ES-I3 (cell line): ENCODE results near the gene CDC45.
A peak's percentile ranks its signal among the peaks of the same experiment; 100 is the strongest.

Source experiments
- H3K36me3 ChIP-seq: 2 replicates; pipeline ENCODE4 v1.6.1; 2013; ENCODE audit warnings: mild to moderate bottlenecking, low read length, control low read depth, moderate library complexity; ENCODE audit not compliant: insufficient read depth
- H3K4me1 ChIP-seq: 2 replicates; pipeline ENCODE4 v1.6.1; 2013; ENCODE audit warnings: mild to moderate bottlenecking, control low read depth, low read length; ENCODE audit not compliant: insufficient read depth
- H3K9ac ChIP-seq: 2 replicates; pipeline ENCODE4 v1.6.1; 2013; ENCODE audit warnings: low read depth, mild to moderate bottlenecking, low read length, moderate library complexity
- H3K9me3 ChIP-seq: 2 replicates; pipeline ENCODE4 v1.6.1; 2013; ENCODE audit warnings: mild to moderate bottlenecking, low read length, moderate library complexity; ENCODE audit not compliant: control insufficient read depth, insufficient read depth

Gene CDC45

DNA sequence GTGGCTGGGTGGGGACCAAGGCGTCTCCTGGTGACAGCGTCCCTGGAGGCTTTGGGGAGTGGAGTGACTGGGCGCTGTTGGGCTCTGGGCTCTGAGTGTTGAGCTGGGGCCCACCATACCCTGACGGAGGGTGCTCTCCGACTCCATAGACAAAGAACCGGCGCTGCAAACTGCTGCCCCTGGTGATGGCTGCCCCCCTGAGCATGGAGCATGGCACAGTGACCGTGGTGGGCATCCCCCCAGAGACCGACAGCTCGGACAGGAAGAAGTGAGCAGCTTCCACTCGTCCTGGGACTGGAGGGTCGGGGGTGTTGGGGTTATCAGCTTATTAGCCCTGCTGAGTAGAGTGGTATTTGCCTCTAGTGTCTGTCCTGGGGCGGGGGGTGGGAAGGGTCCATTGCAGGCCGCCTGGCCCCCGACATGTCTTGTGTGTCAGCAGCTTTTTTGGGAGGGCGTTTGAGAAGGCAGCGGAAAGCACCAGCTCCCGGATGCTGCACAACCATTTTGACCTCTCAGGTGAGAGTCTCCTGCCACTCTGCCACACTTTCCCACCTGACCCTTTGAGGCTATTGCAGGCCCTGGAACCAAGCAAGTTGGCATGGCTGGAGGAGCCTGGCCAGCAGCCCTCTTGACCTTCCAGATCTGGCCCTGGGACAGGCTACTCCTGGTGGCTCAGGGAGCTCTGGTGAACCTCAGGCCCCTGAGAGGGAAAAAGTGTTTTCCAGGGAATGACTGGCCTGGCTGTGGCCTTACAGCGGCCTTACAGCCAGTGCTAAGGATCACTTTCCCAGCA is 36.9 kb downstream of the CDC45 start:
- no peaks in the 10 kb centered on the region for H3K4me1 ChIP-seq
- peaks cover 3% of the 10 kb centered on the region; the same call in 1 of the 2 replicates for H3K36me3 ChIP-seq
- H3K9me3 ChIP-seq, result no peaks in the 10 kb centered on the region
- no peak overlapping the region for H3K9ac ChIP-seq

DNA sequence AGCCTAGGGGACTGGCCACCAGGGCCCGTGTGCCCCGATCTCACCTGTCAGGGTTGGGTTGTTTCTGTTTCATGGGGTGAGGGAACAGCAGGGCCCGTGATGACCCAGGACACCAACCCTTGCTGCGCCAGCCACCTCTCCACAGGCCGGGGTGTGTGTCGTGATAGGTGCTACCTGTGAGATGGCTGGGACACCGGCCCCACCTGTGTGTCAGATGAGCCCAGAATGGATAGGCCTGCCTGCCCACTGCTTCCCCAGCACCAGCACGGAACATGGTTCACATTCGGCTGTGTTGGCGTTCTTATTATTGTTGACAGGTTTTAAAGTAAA is 37.4 kb downstream of the CDC45 start:
- H3K9ac ChIP-seq, result no peak overlapping the region
- no peaks in the 10 kb centered on the region for H3K4me1 ChIP-seq
- H3K9me3 ChIP-seq, result no peaks in the 10 kb centered on the region
- H3K36me3 ChIP-seq, result peaks cover 3% of the 10 kb centered on the region; the same call in 1 of the 2 replicates

DNA sequence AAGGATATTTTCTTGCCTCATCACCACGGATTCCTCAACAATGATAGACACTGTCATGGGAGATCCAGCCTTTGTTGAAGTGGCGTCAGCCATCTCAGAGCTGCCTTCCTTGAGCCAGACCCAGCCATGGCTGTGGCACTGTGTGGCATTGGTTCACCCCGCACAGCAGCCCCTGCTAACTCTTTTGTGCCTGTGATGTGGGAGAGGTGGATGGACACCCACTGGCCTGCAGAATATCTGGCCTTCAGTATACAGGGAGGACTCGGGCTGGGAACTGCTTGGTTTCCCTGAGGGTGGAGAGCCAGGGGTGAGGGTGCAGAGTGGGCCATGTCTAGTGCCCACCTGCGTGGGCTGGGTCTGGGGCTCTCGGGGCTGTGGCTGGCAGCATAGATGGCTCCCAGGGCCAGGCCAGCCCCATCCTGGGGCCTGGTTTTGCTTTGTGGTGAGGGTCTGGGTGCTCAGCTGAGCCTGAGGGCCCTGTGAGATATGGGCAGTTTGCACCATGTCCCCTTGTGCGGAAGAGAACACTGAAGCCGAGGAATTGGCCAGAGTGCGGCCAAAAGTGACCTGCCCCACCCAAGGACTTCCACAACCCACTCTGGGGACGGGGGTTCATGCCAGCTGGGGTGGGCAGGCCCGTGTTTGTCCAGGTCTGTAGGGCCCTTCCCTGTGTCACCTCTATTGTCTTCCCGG is 38.3 kb downstream of the CDC45 start:
- no peak overlapping the region for H3K9ac ChIP-seq
- H3K4me1 ChIP-seq, result no peaks in the 10 kb centered on the region
- H3K36me3 ChIP-seq, result peaks cover 3% of the 10 kb centered on the region; the same call in 1 of the 2 replicates
- no peaks in the 10 kb centered on the region for H3K9me3 ChIP-seq

DNA sequence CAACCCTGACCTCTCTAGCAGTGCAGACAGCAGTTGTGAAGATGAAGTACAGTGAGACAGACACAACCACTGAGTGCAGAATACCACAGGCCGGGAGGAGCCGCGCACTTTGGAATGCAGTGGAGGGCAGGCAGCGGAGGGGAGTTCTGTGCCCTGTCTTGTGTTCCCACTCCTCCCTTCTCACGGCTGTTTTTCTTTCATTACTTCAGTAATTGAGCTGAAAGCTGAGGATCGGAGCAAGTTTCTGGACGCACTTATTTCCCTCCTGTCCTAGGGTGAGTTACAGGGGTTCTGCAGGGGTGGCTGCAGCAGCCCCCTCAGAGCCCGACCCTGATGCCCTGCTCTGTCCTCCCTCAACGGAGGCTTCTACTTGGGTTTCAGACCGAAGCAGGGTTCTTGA is 38.9 kb downstream of the CDC45 start:
- no peaks in the 10 kb centered on the region for H3K4me1 ChIP-seq
- H3K9ac ChIP-seq, result no peak overlapping the region
- H3K9me3 ChIP-seq, result no peaks in the 10 kb centered on the region
- H3K36me3 ChIP-seq, result peaks cover 3% of the 10 kb centered on the region; the same call in 1 of the 2 replicates

DNA sequence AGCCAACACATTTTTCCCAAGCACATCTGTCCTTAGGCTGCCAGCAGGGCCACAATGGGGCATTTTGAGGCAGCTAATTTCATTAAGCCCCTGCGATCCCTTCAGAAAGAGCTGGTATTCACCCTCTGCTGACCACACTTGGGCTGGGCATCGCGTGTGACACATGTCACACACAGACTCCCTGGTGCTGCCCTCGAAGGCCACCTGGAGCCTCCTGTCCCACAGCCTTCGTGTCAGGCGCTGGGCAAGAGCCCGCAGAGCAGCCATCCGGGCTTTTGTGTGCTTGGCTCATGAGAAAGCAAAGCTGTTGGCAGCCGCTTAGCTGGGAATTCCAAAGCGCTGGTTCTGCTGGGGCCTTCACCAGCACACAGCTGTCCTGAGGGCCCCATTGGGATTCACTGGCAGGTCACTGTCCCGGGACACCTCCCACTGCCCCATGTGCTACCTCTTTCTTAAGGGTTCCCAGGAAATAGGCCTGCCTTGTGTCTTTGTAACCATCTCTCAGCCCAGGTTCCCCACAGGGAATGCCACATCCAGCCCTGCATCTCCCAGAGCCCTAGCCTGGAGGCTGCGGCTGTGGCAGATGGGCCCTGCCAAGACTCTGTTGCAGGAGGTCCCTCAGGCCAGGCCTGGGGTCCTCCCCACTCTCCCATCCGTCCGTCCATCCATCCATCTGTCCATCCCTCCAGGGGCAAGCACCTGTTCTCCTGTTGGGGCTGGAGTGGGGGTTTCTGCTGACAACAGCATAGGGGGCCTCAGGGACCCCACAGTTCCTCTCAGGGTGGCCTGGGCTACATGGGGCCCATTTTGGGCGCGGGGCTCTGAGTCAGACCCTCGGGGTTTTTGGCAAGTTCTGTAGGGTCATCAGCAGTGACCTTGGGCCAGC is 39.6 kb downstream of the CDC45 start:
- H3K36me3 ChIP-seq, result peaks cover 3% of the 10 kb centered on the region; the same call in 1 of the 2 replicates

DNA sequence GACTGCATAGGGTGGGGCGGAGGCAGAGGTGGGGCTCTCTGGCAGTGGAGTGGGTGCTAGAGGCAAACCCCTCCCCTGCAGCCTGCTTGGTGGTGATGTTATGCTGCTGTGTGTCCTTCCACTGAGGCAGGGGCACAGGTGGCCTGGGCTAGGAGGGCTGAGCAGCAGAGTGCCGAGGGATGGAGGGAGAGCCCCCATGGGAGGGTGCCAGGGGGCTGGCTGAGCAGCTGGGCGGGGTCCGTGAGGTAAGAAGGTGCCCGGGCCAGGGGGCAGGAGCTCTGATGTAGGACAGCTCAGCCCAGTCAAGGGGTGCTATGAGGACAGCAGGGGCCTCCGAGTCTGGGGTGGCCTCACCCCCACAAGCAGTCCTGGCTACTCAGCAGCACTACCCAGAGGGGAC is 40.3 kb downstream of the CDC45 start:
- H3K4me1 ChIP-seq, result no peaks in the 10 kb centered on the region
- no peaks in the 10 kb centered on the region for H3K9me3 ChIP-seq
- H3K9ac ChIP-seq, result no peak overlapping the region
- peaks cover 3% of the 10 kb centered on the region; the same call in 1 of the 2 replicates for H3K36me3 ChIP-seq

More for the DNA sequence above, 39.6 kb downstream of the CDC45 start:
- H3K9ac ChIP-seq, result no peak overlapping the region
- H3K9me3 ChIP-seq, result no peaks in the 10 kb centered on the region
- no peaks in the 10 kb centered on the region for H3K4me1 ChIP-seq

DNA sequence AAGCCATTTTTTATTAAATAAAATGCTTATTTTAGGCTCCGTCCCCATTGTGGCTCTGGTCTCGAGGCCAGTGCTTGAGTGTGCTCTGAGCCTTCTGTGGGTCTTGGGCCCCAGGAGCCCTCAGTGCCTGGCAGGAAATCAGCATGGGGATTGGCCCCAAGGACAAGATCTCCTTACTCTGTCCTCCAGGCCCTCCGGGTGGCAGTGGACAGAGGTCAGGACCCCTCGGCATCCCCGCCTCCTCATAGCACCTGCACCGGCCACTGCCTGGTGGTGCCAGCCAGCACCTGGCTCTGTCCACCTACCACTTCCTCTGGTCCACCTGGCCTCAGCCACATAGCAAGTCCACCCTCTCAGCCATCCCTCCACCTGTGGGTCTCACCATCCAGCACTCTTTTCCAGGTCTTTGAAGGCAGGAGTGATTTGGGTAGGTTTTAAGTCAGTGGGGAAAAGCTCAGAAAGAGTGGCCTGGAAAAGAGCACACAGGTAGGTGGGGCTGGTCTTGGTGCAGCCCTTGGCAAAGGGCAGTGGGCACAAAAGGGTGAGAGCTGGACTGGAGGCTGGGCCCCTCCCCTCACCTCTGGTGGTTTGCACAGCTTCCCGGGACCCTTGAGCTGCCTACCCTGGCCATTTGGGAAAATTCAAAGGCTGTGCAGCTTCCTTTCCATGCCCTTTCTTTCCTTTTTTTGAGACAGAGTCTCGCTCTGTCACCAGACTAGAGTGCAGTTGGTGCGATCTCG is 41.0 kb downstream of the CDC45 start:
- Histone ChIP-seq H3K4me1 (no peaks in the 10 kb centered on the region), H3K9ac (no peak overlapping the region), H3K9me3 (no peaks in the 10 kb centered on the region), H3K36me3 (peaks cover 3% of the 10 kb centered on the region; the same call in 1 of the 2 replicates)

DNA sequence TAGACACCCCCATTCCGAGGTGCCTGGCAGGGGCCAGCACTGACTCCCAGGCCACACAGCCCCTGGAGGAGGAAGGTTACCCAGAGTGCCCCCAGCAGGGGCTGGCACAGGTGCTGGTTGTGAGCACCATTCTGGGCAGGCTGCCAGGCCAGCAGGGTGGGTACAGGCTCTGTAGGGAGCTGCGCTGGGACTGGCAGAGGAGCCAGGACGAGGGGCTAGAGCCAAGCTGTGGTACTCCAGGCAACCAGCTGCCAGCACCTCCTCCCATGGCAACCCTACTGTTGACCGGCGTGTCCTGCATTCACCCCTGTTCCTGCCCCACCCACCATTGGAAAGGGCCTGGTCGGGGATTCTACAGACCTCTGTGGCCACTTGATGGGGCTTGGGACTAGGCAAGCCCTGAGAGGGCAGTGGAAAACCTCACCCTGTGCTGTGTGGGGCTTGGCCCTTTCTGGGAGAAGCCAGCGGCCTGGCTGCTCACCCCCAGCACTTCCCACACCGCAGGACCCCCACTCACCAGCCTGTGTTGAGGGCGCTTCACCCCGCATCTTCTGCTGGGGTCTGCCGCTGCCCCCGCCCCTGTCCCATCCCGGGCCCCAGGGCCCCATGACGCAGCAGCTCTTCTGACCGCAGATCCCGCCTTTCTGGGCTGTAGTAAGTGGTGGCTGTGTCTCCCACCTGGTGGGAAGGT is 42.6 kb downstream of the CDC45 start:
- H3K36me3 ChIP-seq, result peaks cover 3% of the 10 kb centered on the region; the same call in 1 of the 2 replicates
- H3K9me3 ChIP-seq, result no peaks in the 10 kb centered on the region
- no peak overlapping the region for H3K9ac ChIP-seq
- no peaks in the 10 kb centered on the region for H3K4me1 ChIP-seq

DNA sequence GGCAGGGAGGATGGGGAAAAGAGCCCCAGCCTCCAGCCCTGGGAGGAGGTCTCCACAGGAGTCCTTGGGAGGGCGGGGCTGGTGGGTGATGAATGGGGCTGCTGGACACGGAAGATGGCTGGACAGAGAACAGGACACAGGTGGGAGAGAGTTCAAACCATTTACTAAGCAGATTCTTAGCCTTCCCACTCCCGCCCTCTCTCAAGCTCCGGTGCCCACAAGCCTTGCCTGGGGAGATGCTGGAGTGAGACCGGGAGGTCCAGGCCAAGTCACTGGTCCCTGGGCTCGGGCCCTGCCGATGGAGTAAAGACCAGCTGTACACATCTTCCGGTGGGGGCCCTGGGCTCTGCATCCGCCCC is 43.1 kb downstream of the CDC45 start:
- Histone ChIP-seq H3K4me1 (no peaks in the 10 kb centered on the region), H3K9me3 (no peaks in the 10 kb centered on the region), H3K9ac (peak overlapping the region; percentile 46; the same call in 1 of the 2 replicates), H3K36me3 (no peaks in the 10 kb centered on the region)

DNA sequence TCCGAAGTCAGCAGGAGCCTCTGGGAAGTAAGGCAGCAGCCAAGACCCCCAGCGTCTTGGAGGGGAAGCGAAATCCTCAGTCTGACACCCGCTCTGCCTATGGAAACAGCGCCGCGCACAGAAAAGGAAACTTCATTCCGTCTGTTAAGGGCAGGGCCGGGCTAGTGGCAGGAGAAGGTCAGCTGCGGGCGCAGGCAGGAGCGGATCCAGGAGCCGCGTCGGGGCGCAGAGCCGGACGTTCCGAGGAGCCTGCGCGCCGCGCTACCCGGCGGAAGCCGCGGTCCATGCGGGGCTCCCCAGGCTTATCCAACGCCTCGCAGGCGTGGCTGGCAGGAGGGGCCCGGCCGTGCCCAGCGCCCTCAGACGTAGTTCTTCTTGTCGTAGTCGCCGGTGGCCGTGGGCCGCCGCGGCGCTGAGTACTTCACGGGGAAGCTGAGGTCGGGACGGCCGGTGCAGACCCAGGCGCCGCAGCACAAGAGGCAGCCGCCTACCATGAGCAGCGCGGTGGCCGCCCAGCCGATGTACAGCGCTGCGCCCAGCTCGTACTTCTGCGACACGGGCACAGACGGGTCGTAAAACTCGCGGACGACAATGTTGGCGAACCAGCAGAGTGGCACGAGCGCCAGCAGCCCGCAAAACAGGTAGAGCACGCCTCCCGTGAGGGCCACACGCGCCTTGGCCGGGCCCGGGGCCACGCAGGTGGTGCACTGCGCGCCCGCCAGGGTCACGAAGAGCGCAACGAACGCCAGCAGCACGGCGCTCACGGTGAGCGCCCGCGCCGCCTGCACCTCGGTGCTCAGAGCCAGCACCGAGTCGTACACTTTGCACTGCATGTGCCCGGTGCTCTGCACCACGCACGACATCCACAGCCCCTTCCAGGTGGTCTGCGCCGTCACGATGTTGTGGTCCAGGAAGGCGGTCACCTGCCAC is 43.8 kb downstream of the CDC45 start:
- no peaks in the 10 kb centered on the region for H3K36me3 ChIP-seq
- peak overlapping the region; percentile 46; the same call in 1 of the 2 replicates for H3K9ac ChIP-seq
- H3K4me1 ChIP-seq, result no peaks in the 10 kb centered on the region
- H3K9me3 ChIP-seq, result no peaks in the 10 kb centered on the region

DNA sequence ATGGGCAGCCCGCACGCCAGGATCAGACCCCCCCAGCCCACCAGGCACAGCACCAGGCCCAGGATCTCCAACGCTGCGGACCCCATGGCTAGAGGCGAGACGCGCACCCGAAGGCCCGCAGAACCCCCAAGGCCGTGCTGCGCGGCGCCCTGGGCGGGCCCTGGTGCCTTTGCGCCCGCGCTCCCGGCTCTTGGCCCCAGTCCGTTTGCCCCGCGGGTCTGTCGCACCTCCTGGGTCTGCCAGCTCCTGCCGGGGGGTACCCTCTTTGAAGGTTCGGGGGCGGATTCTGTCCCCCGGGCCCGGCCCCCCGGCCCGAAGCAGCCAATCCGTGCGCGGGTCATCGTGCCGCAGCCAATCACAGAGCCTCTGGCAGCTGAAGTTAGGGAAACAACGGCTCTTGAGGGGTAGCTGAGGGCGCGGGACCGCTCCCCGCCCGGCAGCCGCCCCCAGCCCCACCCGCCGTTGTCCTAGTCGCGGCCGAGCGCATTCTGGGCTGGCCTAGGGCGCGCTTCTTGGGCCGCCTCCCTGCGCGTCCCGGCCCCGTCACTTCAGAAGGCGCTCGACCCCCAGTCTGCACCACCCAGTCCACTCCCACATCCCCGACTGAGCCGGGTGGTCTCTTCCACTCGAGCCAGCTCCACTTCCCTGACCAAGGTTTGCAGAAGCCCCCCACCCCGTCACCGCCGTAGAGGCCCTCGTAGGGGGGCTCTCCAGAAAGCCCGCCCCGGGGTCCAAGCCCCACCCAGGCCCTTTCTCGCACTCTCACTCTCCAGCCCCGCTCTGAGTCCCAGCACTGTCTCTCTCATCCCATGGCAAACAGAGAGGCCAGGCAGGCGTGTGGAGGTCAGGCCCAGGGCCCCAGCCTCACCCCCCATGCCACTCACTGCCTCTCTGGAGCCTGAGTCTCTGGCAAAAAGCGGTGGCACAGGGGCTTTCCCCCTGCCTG is 44.7 kb downstream of the CDC45 start, which contains the start of gene CLDN5:
Gene CLDN5 (minus strand): TSS at position 241 of the 946 bp plus-strand sequence. CDS start 155 bp downstream, at position 86.
- Histone ChIP-seq H3K4me1 (no peaks in the 10 kb centered on the region), H3K9ac (peak within 1 kb of the TSS; percentile 46), H3K36me3 (no peaks in the 10 kb centered on the region), H3K9me3 (no peaks in the 10 kb centered on the region)
